ENCODE results near the gene TLK1.

- TF ChIP-seq CTCF (IDR thresholded peaks at IDR 0.05 in 2 of 3, conservative IDR thresholded peaks at IDR 0.05 in 1 of 3; ENCODE audit: insufficient read depth in 2 of 3, low read depth in 1 of 3, low read length in 3 of 3), result no peak
- no peak for TF ChIP-seq FOXJ2 (tag; IDR thresholded peaks at IDR 0.05)
- no peak for TF ChIP-seq TCF7 (IDR thresholded peaks at IDR 0.05; ENCODE audit: borderline replicate concordance)
- TF ChIP-seq SP1 (CRISPR knock-in tag; IDR thresholded peaks at IDR 0.05), result no peak
- no peak for TF ChIP-seq GMEB1 (CRISPR knock-in tag; IDR thresholded peaks at IDR 0.05)
- TF ChIP-seq POLR2AphosphoS5 (IDR thresholded peaks at IDR 0.05; ENCODE audit: control insufficient read depth, insufficient read depth, low read depth, low read length), result no peak
- TF ChIP-seq ZNF780A (CRISPR knock-in tag; IDR thresholded peaks at IDR 0.05), result no peak
- no peak for TF ChIP-seq MLLT1 (IDR thresholded peaks at IDR 0.05)
- TF ChIP-seq REST (IDR thresholded peaks at IDR 0.05; ENCODE audit: borderline replicate concordance), result no peak
- TF ChIP-seq REST (CRISPR knock-in tag; IDR thresholded peaks at IDR 0.05; ENCODE audit: low read depth), result no peak
These were observed 18.3 kb downstream of the TLK1 start for GRCh38 chr2:171142398-171142797.

All from K562 (cell line).